GM18873 (cell line): ENCODE measurements around the gene CSNK1D.
"Not testable (repeated sequence)": the region's sequence is repeated elsewhere in the genome, so short reads cannot be mapped to it uniquely, and the experiment has no call there.

Experiments used
- ATAC-seq: cut with Tn5 transposase; IDR thresholded peaks from one replicate; pipeline ENCODE4 v1.9.1; 2021; ENCODE audit warnings: mild to moderate bottlenecking, moderate library complexity, moderate number of reproducible peaks; ENCODE audit not compliant: unreplicated experiment, low FRiP score

Gene CSNK1D

DNA sequence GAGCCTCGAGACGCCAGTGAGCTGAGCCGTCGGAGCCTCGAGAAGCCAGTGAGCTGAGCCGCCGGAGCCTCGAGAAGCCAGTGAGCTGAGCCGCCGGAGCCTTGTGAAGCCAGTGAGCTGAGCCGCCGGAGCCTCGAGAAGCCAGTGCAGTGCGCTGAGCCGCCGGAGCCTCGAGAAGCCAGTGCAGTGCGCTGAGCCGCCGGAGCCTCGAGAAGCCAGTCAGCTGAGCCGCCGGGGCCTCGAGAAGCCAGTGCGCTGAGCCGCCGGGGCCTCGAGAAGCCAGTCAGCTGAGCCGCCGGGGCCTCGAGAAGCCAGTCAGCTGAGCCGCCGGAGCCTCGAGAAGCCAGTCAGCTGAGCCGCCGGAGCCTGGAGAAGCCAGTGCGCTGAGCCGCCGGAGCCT, 19.4 kb downstream of the CSNK1D start:
- ATAC-seq, result not testable (repeated sequence)

DNA sequence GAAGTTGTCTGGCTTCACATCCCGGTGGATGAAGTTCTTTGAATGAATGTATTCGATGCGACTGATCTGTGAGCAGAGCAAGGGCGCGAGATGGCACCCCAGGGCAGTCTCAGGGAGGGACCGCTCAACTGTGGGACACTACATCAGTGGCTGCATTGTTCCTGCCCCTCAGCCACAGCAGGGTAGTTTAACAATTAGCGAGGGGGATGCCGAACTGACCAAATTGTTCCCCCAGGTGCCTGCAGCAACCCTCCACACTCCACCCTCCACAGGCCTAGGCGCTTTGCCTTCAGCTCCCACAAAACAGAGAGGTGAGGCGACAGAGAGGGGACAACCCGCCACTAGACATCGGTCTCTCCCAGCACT, 20.3 kb downstream of the CSNK1D start:
- no peak for ATAC-seq

DNA sequence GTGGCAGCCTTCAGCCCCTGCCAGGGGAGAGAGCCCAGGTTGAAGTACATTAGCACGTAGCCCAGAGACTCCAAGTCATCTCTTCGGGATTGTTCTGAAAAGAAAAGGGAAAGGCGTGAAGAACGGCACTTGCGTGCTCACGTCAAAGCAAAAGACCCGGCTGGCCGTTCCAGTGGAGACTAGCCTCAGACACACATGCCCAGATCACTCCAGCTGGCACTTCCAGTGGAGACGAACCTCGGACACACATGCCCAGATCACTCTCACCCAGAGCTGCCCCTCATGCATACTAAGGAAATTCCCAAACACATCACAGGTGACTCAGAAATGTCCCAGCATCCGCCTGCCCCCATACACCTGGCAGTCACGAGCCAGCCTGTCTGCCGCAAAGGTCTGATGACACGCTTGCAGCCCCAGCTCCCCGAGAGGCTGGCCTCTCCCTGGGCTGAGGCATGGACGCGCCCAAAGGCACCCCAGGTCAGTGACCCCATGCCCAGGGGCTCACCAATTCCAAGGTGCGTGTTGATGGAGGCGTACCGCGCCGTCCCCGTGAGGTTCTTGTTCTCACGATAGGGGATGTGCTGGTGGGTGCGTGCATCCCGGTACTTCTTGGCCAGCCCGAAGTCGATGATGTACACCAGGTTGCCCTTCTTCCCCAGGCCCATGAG, 20.9 kb downstream of the CSNK1D start:
- no peak for ATAC-seq

DNA sequence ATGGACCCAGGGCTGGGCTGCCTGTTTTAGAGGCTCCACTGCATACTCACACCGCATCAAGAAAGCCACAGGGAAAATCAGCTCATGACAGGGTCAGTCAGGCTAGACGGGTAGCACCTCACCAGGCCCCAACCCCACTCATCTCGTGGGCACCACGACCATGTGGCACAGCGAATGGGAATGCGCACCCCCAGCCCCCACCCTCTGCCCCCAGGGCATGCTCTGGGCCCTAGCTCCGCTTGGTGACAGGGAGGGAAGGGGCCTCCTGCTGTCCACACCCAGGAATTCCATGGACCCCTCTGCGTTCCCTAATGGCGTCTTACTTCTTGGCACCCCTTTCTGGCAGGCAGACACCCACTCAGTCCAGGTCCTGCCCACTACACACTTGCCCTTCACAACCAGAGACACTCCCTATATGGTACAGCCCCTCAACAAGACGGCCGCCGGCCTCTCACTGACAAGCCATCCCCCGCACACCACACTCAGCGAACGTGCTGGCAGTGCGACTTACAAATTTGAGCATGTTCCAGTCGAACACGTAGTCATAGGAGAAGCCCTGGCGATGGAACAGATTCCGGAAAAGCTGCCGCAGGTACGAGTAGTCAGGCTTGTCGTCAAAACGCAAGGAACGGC, 22.5 kb downstream of the CSNK1D start:
- no peak for ATAC-seq

DNA sequence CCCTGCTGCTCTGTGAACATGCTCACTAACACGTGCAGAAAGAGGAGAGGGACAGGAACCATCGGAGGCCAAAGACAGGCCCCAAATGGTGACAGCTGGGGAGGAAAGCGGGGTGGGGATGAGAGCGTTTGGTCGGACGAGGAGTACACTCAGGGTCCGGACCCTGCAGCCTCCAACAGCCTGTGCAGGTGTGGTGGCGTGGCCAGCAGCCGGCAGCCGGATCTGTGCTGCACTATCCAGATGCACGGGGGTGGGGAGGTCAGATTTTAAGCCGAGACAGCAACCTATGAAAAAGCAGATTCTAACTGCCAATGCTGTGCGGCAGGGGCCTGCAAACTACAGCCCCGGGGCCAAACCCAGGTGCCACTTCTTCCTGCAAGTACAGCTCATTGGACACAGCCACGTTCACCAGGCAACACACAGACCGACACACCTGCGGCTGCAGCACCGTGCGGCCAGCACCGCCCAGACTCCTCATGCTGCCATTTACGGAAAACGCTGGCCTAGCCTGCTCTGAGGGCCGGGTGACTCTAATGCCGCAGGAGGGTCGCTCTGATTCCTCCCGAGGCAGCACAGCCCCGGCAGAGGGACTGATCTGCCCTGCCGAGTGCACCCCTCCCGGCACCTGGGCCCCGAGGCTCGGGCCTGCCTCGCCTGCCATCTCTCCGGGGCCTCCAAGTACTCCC, 23.5 kb downstream of the CSNK1D start:
- no peak for ATAC-seq

DNA sequence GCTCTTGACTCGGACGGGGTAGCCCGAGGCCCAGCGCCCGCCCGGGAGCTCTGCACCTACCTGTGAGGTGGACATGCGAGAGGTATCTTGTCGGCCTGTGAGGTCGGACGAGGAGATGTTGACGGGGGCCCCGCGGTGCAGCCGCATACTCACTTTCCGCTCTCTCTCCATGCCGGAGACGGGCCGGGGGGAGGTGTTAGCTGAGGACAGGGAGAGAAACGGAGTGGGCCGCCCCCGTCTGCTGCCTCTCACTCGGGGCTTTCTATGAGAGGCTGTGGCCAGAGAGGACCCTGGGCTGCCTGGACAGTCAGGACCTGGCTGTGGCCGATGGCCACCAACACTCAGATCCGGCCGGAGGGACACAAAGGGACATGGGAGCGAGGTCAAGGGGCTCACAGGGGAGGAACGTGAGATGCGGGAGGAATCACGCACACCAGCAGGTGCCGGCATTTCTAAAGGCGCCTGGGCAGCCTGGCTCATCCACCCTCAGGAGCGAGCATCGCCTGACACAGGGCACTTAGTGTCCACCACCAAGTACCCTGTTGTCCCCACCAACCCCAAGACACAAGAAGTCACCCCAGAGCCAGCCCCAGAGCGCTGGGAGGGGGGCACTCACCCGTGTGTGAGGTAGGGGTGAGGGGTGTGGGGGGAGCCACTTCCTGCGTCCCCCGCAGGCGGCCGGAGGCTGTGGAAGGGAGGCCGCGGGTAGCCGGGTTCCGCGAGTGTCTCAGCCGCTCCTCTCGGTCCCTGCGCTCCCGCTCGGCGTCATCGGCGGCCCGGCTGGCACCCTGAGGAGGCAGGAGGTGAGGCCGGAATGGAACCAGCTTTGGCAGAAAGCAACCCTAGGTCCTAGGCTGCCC, 24.5 kb downstream of the CSNK1D start:
- ATAC-seq, result no peak

DNA sequence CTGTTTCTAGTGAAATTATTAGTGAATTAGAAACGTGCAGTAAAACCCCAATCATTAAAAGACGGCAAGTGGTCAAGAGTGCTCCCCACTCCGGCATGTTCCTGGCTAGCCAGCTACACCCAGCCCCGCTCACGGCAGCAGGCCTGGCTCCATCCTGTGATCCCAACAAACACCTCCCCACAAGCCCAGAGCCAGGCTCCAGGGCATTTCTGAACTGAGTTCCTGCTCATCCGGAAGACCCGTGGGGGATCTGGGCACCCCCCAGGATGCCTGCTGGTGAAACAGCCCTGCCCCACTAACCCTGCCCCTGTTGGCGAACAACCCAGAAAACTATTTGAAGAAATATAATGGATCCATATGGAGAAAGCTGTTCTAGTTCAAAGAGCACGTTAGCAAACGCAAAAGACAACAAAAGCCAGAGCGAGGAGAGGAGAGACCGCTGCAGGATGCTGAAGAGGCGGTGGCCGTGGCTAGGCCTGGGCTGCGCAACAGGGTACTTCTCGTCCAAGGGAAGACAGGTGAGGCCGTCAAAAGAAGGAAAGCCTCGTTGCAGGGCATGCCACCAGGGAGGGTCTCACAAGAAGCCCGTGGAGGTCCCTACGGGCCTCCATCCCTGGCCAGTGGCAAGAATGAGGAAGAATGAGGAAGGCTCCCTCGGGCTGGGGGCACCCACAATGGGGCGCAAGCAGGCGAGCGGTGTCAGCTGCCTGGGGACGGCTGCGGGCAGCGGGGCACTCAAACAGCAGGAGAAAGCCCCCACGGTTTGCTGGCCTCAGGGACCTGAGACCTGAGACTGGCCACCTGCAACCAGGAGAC, 25.4 kb downstream of the CSNK1D start:
- no peak for ATAC-seq

DNA sequence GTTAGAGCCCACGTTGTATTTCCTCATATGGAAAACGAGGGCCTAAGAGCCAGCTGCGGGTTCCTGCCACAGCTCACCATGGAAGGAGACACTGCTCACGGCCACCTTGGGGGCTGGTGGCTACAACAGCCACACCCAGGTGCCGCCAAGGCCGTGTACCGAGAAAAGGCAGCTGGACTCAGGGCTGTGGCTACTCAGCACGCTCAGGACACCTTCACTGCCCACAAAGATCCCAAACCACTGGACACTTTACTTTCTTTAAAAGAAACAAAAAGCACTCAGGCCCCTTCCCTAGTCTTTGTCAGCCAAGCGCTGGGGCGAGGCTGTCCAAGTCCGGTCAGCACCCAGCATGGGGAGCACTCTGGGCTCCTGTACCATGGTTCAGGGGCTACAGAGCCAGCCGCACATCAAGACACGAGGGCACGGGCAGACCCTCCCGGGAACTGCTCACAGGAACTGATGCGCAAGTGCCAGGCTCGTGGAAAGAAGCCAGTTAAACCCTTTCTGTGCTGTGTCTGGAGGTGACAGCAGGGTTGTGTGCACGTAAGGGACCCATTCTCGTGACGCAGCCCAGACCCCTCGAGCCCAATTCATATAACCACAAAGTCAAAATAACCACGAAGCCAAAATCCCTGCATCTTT, 26.2 kb downstream of the CSNK1D start:
- no peak for ATAC-seq

DNA sequence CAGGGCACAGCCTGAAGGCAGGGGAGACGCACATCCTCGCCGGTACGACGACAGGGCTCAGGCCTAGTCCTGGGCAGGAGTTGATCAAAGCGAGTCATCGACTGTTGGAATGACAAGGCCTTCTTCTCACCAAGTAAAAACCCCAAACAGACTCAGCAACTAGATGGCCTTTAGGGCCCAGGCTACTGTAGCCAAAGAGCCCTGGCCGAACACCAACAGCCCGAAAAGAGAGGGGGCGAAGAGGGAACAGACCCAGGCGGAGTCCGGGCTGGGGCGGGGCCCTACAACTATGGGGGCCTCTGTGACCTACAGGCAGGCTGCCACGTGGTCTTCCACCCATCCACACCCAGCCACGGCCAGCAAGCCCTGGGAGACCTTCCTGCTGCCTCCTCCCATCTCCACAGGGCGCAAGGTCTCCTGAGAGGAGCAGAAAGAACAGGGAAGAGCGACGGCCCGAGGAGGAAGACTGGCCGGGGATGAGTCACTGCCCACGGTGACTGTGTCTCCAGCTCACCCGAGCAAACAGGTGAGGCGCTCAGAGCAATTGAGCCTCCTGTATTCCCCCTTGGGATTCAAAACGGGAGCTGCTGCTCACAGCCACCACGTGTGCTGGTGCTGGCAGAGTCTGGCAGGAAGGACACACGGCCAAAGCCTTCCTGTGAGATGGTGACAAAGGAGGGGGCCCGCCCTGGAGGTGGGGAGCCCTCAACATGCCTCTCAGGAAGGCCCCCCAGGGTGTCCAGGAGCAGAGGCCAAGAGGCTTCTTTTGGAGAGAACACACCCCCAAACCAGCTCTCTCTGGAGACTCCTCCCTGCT, 26.9 kb downstream of the CSNK1D start:
- ATAC-seq, result no peak

DNA sequence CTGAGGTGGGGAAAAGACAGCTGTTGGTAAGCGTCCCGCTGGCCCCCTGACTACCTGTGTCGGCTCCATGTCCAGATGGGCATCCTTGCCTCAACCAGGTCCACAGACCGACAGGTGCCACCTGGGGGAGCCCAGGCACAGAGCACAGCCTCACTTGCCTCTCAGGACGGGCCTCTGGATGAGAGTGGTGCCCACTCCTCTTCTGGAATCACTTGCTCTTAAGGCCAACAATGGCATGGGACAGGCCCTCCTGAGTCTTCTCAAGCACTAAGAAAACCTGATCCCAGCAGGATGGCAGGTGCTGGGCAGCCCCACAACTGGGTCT, 27.5 kb downstream of the CSNK1D start:
- ATAC-seq, result no peak

DNA sequence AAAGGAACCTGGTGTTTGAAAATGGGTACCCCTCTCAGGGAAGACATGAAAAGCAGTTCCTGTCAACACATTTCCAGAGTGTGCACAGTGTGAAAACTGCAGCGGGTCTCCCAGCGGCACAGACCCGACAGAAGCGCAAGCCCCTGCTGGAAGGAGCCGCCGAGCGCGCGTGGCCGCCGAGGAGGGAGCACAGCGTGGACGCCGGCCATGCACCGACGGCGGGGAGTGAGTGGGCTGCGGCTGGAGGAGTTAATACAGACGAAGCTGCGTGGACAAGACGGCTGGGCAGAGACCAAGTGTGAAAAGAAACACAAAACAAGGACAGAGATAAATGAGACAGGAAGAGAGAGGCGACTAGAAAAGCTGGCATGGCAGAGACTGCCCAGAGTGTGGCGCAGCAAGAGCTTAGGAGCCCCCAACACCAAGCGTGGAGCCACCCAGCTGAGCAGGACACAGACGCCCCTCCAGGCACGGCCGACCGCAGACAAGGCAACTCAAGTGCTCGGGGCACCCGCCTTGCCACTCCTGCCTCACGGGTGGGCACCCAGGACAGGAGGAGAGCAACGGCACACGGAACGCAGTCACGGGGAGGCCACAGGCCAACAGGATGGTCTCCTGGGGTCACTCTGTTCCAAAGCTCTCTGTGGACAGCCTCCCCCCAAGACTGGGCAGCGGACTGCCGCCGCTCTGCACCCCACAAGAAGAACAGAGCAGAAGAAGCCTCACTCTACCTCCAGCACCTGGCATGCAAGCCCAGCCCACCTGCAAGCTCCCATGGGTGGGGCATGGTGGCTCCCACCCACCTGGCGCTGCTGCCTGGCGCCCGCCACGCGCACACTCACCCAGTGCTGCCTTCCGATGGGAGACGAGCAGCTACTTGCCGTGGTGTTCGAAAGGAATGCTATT, 28.1 kb downstream of the CSNK1D start:
- ATAC-seq, result no peak

DNA sequence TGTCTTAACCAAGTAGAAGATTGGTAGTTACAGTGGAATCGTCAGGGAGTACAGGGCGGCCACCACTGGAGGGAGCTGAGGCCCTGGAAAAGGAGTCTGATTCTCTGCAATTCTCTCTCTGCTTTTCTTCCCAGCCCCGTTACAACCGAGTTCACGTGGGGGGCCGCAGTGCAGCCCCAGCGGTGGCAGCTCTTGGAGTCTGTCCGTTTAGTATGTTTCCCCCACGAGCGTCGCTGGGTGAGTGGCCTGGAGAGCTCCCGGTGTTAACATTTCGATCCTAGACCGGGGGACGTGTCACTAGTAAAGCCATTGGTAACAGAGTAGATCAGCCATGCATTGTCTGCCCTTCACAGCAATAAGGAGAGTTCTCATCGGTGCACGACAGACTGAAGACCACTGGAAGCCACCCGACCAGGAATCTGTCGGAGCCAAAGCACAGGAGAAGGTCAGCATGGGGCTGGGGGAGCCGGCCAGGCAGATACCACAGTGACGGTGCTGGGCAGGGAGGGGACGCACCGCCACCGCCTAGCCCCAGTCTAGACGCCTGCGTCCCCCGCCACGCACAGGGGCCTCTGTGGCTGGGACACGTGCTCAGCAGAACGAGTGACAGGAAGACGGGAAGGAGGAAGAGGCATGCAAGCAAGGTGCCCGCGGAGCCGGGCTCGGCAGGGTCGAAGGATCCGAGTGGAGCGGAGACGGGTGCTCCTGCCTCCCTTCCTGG, 28.9 kb downstream of the CSNK1D start:
- no peak for ATAC-seq

DNA sequence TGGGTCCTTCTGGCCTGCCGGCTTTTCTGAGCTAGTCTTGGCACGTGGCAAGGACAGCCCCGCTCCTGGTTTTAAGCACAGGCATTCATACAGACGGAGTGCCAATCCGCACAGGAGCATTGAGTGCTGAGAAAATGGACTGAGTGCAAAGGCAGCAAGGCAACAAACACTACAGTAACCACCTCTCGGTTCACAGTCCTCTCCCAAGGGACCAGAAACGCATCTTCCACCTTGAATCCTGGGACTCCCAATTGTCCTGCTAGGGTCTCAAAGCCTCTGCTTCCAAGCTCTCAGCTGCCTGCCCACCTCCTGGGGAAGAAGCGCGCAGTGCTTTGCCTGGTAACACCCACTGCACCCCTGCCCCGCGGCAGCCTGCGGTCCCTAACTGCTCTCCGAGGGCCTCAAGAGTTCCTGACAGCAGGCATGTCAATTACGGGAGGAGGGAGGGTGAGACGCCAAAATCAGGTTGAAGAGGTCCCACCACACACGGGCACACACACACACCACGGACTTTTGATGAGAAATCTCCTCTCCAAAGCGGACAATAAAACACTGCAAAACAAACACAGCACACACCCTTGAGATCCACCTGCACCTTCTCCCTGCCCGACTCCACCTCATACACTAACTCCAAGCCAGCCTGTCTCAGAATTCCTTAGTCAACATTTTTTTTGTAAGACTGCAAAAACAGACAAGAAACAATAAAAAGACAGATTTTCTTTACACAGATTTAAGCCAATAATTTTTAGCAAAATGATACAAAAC, 29.7 kb downstream of the CSNK1D start:
- ATAC-seq, result no peak

DNA sequence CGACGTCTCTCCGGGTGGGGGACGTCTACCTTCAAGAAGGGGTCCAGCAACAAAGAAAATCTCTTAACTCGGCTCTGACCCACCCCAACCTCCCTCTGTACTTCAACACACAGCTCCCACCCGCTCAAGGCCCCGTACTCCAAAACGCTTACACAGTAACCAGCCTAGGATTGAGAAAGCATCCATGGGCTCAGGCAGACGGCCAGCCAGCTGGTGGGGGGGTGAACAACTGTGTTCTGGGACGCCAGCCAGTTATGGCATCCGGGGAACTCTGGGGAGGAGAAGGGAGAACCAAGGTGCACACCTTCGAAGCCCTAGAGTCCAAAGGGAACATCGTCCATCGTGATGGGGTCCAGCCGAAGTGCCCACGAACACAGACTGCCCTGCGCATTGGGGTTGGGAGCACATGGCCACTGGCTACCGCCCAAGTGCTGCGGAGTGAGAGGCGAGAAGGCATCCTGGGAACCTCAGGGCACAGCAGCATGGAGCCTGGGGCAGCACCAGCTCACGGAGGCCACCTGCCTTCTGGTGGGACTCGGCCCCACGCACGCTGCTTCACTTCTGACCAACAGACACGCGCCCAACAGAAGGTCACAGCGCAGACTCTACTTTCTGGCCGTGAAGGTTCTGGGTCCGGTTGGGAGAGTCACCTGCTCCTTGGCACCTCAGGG, 30.4 kb downstream of the CSNK1D start:
- no peak for ATAC-seq

DNA sequence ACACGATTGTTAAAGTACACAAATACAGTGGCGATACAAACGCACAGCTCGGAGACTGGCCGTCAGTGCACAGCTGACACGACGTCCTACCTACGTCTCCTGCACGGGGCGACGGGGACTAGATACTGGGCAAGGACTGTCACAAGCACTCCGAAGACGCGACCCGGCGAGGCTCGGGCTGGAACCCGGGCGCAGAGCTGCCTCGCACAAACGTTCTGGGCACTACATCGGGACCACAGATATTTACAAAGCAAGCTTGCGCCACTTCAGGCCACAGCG, 30.9 kb downstream of the CSNK1D start:
- ATAC-seq, result no peak

DNA sequence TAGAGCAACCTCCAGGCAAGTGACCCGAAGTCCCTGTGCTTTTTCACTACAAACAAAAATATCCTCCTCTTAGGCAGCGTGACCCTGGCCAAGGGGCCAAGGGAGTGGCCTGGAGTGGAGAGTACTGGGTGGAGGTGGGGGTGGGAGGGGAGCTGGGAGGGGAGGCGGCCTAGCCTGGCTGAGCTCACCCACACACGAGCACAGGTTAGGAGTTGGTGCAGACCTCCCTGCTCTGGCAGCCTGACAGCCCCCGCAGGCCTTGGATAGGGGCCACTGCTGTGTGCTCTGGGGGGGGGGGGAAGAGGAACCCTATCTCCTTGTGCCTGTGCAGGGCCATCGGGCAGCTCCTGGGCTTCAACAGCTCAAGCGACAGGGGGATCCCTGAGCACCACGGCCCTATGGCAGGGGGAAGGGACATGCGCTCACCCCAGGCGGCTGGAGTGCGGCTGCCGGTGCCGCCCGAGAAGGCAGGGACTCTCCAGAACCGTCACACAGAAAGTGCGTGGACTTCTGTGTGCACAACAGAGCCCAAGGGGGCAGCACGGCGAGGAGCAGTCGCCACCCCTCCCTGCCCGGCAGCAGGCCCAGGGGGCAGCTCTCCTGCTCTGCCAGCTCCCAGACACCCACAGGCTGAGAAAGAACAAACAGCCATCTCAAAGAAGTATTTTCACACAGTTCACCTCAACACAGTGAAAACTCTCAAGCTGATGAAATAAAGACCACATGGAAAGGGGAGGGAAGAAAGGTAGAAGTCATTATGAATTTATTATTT, 31.4 kb downstream of the CSNK1D start:
- ATAC-seq, result no peak
